OCI-LY7 (cell line): ENCODE data around the gene SCCPDH.

ENCODE experiments used
- EZH2phosphoT487 ChIP-seq: fragments of 200-600 bp; sonication (generic); IDR thresholded peaks from 2 replicates; pipeline ENCODE4 v1.6.1; 2018; ENCODE audit warnings: low read depth, borderline replicate concordance, mild to moderate bottlenecking, mixed run types, antibody characterized with exemption, low read length, moderate library complexity, mixed read lengths
- TF ChIP-seq, protein P1 (sequence below): fragments of 200-600 bp; sonication (generic); conservative IDR thresholded peaks from 2 replicates; pipeline ENCODE4 v1.5.1; 2014; ENCODE audit warnings: mild to moderate bottlenecking, antibody characterized with exemption, low read length, moderate library complexity, mixed read lengths

DNA sequence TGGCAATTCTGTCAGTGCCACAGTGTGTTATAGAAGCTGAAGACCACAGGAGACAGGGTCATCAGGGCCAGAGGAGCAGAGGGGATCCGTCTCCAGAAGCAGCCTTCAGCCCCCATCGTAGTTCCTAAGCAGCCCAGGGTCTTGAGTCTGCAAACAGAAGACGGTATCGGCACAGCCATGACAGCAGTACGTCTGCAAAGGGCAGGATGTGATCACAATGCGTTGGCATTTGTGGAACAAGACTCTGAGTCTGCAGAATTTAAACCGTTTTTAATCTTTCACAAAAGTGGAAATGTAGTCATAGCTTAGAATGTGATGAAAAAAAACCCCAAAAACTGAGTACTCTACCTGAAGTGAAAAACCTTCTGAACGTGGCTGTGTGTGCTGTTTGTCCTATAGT, 44.0 kb upstream of the SCCPDH start:
- TF ChIP-seq, protein P1, sequence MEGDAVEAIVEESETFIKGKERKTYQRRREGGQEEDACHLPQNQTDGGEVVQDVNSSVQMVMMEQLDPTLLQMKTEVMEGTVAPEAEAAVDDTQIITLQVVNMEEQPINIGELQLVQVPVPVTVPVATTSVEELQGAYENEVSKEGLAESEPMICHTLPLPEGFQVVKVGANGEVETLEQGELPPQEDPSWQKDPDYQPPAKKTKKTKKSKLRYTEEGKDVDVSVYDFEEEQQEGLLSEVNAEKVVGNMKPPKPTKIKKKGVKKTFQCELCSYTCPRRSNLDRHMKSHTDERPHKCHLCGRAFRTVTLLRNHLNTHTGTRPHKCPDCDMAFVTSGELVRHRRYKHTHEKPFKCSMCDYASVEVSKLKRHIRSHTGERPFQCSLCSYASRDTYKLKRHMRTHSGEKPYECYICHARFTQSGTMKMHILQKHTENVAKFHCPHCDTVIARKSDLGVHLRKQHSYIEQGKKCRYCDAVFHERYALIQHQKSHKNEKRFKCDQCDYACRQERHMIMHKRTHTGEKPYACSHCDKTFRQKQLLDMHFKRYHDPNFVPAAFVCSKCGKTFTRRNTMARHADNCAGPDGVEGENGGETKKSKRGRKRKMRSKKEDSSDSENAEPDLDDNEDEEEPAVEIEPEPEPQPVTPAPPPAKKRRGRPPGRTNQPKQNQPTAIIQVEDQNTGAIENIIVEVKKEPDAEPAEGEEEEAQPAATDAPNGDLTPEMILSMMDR, result no peak
- no peak for TF ChIP-seq EZH2phosphoT487
